K562 (cell line): ENCODE measurements around the gene RNF145. TPM values are rescaled to one million over a fixed set of nuclear protein-coding genes. Genes with fewer than 3 reads are reported as not detected.

ENCODE experiments used
- ATF3 ChIP-seq, 2 experiments: fragments of 450-650 bp in 1 of 2; sonication (generic) in 1 of 2; formaldehyde crosslinking in 1 of 2; IDR thresholded peaks in 1 of 2; conservative IDR thresholded peaks in 1 of 2; 2 replicates each; pipeline versions ENCODE4 v1.6.1 to v1.8.1; 2016 to 2023; ENCODE audit warnings: mild to moderate bottlenecking in 2 of 2, moderate library complexity in 2 of 2, inconsistent platforms in 1 of 2, missing genetic modification reagents in 1 of 2
- BACH1 ChIP-seq: fragments of 200-800 bp; sonication (Bioruptor generic); IDR thresholded peaks from 2 replicates; pipeline ENCODE4 v1.6.1; 2016; ENCODE audit warnings: missing genetic modification characterization, missing compliant biosample characterization
- C11orf30 ChIP-seq: fragments of 450-650 bp; IDR thresholded peaks from 2 replicates; pipeline ENCODE4 v1.6.1; 2016; ENCODE audit warnings: low read depth, mild to moderate bottlenecking
- CEBPG ChIP-seq, 3 experiments: fragments of 200-800 bp in 1 of 3; sonication (Bioruptor generic) in 1 of 3; sonication (generic) in 1 of 3; formaldehyde crosslinking in 1 of 3; IDR thresholded peaks in 2 of 3; conservative IDR thresholded peaks in 1 of 3; 2 replicates each; pipeline versions ENCODE4 v1.6.1 to v1.8.0; 2016 to 2022; ENCODE audit warnings: missing compliant biosample characterization in 2 of 3, missing genetic modification characterization in 2 of 3, mild to moderate bottlenecking in 1 of 3, missing genetic modification reagents in 1 of 3
- DACH1 ChIP-seq: fragments of 450-650 bp; IDR thresholded peaks from 2 replicates; pipeline ENCODE4 v1.6.1; 2018; ENCODE audit not compliant: partially characterized antibody
- DNMT1 ChIP-seq: fragments of 450-650 bp; IDR thresholded peaks from 2 replicates; pipeline ENCODE4 v1.6.1; 2016; ENCODE audit warnings: antibody characterized with exemption, mild to moderate bottlenecking
- DPF2 ChIP-seq: fragments of 450-650 bp; IDR thresholded peaks from 2 replicates; pipeline ENCODE4 v1.6.1; 2016
- ETV5 ChIP-seq: sonication (generic); formaldehyde crosslinking; IDR thresholded peaks from 2 replicates; pipeline ENCODE4 v1.4.0; 2020; ENCODE audit warnings: low read depth, mild to moderate bottlenecking, missing genetic modification reagents
- FIP1L1 ChIP-seq: fragments of 200-400 bp; formaldehyde crosslinking; IDR thresholded peaks from 2 replicates; pipeline ENCODE4 v1.6.1; 2018; ENCODE audit warnings: mild to moderate bottlenecking, low read depth, low read length; ENCODE audit not compliant: poor library complexity, severe bottlenecking
- FOS ChIP-seq: IDR thresholded peaks from 3 replicates; pipeline ENCODE4 v1.6.1; 2011; ENCODE audit not compliant: insufficient read length; ENCODE audit errors: extremely low read depth
- L3MBTL2 ChIP-seq: fragments of 450-650 bp; IDR thresholded peaks from 2 replicates; pipeline ENCODE4 v1.6.1; 2016; ENCODE audit warnings: mild to moderate bottlenecking, moderate library complexity
- MAFG ChIP-seq: fragments of 450-650 bp; conservative IDR thresholded peaks from 2 replicates; pipeline ENCODE4 v1.6.1; 2016; ENCODE audit warnings: missing genetic modification characterization, missing compliant biosample characterization
- MAX ChIP-seq: sonication (generic); formaldehyde crosslinking; IDR thresholded peaks from 2 replicates; pipeline ENCODE4 v1.9.0; 2022; ENCODE audit warnings: mild to moderate bottlenecking, missing genetic modification reagents
- MITF ChIP-seq: IDR thresholded peaks from 2 replicates; pipeline ENCODE4 v1.6.1; 2014; ENCODE audit warnings: antibody characterized with exemption
- MTA1 ChIP-seq: fragments of 450-650 bp; IDR thresholded peaks from 2 replicates; pipeline ENCODE4 v1.6.1; 2017; ENCODE audit warnings: borderline replicate concordance
- MTA3 ChIP-seq: fragments of 450-650 bp; formaldehyde crosslinking; IDR thresholded peaks from 2 replicates; pipeline ENCODE4 v1.6.1; 2017; ENCODE audit warnings: mild to moderate bottlenecking, borderline replicate concordance
- MTF1 ChIP-seq: fragments of 250-450 bp; sonication (Bioruptor Pico); IDR thresholded peaks from 2 replicates; pipeline ENCODE4 v1.9.0; 2021; ENCODE audit warnings: moderate library complexity, mild to moderate bottlenecking, inconsistent platforms, borderline replicate concordance
- NFE2 ChIP-seq: IDR thresholded peaks from 2 replicates; pipeline ENCODE4 v1.6.1; 2014; ENCODE audit warnings: antibody characterized with exemption, low read depth
- NRF1 ChIP-seq, 2 experiments: fragments of 450-650 bp; IDR thresholded peaks in 1 of 2; conservative IDR thresholded peaks in 1 of 2; 2 replicates each; pipeline ENCODE4 v1.6.1; 2014; ENCODE audit warnings: mild to moderate bottlenecking in 2 of 2
- PCBP1 ChIP-seq: fragments of 200-400 bp; formaldehyde crosslinking; IDR thresholded peaks from 2 replicates; pipeline ENCODE4 v1.6.1; 2018; ENCODE audit warnings: mild to moderate bottlenecking, low read depth, low read length; ENCODE audit not compliant: poor library complexity, severe bottlenecking
- PRPF4 ChIP-seq: fragments of 200-400 bp; formaldehyde crosslinking; IDR thresholded peaks from one replicate; pipeline ENCODE4 v1.6.1; 2017; ENCODE audit warnings: low read length, low read depth, mild to moderate bottlenecking; ENCODE audit not compliant: insufficient read depth, poor library complexity, severe bottlenecking
- RCOR1 ChIP-seq, 2 experiments: IDR thresholded peaks; 2 replicates each; pipeline ENCODE4 v1.6.1; 2012; ENCODE audit warnings: low read depth in 2 of 2, low read length in 2 of 2, borderline replicate concordance in 1 of 2, improper control_type of control experiment in 1 of 2
- SMARCA5 ChIP-seq: fragments of 450-650 bp; IDR thresholded peaks from 2 replicates; pipeline ENCODE4 v1.6.1; 2016
- SMARCC2 ChIP-seq: fragments of 450-650 bp; IDR thresholded peaks from 2 replicates; pipeline ENCODE4 v1.6.1; 2017; ENCODE audit warnings: antibody characterized with exemption, moderate library complexity, mild to moderate bottlenecking, low read depth
- SNRNP70 ChIP-seq: fragments of 200-400 bp; formaldehyde crosslinking; optimal IDR thresholded peaks from 2 replicates; pipeline ENCODE3; 2017; ENCODE audit warnings: low read depth, low read length
- ZSCAN32 ChIP-seq: fragments of 450-650 bp; formaldehyde crosslinking; IDR thresholded peaks from 2 replicates; pipeline ENCODE4 v1.4.0; 2020; ENCODE audit warnings: mild to moderate bottlenecking, moderate library complexity
- polyA plus RNA-seq, 8 experiments: library from polyadenylated mRNA; depleted of rRNA in 4 of 8; stranded (reverse) in 5 of 8; unstranded in 3 of 8; fragments of >200 nt; fragmentation: Nextera tagmentation in 2 of 8; fragmentation: Illumina TruSeq in 1 of 8; extraction: Ambion mirVana in 2 of 8; extraction: Trizol in 1 of 8; gene quantifications; 2 replicates each; pipeline versions ENCODE4 v1.2.1 to v1.2.3, GENCODE V29; 2011 to 2014; ENCODE audit warnings: inconsistent platforms in 1 of 8, missing spikeins in 1 of 8
- total RNA-seq, 7 experiments: library from RNA; depleted of rRNA in 6 of 7; stranded (reverse); fragments of >200 nt in 6 of 7; fragmentation: Illumina TruSeq in 2 of 7; extraction: Trizol in 2 of 7; gene quantifications; 2 replicates each; pipeline versions ENCODE4 v1.2.1 to v1.2.3, GENCODE V29; 2011 to 2021; ENCODE audit warnings: low replicate concordance in 1 of 7

RNF145 gene
- total and polyA plus RNA-seq, 9 of the 15 experiments (the other 6 are each of a cell fraction or from before 2014, with no cell fraction given) = 13.6 to 40.7 (median 25.4) TPM

GRCh38 chr5:159240301-159240870, 31.0 kb upstream of the RNF145 start (continued):
- TF ChIP-seq CEBPG (CRISPR knock-in tag; IDR thresholded peaks at IDR 0.05) = no peak
- TF ChIP-seq CEBPG (tag; conservative IDR thresholded peaks at IDR 0.05 in 1 of 2, IDR thresholded peaks at IDR 0.05 in 1 of 2) = peak; percentile 58 to 64; a peak in 3 of 4 replicates
- no peak for TF ChIP-seq ZSCAN32 (CRISPR knock-in tag)
- TF ChIP-seq RCOR1 (IDR thresholded peaks at IDR 0.05; ENCODE audit: borderline replicate concordance in 1 of 2, low read depth in 2 of 2, low read length in 2 of 2) = peak in 1 of 2 experiments; percentile 83; a peak in 1 of 4 replicates
- peak; percentile 50; the same call in 1 of the 2 replicates for TF ChIP-seq ETV5
- TF ChIP-seq DPF2 = peak; percentile 69
- peak; percentile 91 for TF ChIP-seq ATF3 (IDR thresholded peaks at IDR 0.05)
- no peak for TF ChIP-seq ATF3 (CRISPR knock-in tag; conservative IDR thresholded peaks at IDR 0.05)
- TF ChIP-seq SMARCC2 = no peak
- TF ChIP-seq MTA3 = peak; percentile 60; the same call in 1 of the 2 replicates
- peak; percentile 44; the same call in 1 of the 2 replicates for TF ChIP-seq BACH1 (tag)
- peak; percentile 64; the same call in 1 of the 2 replicates for TF ChIP-seq C11orf30
- peak; percentile 69; the same call in 1 of the 2 replicates for TF ChIP-seq NFE2
- no peak for TF ChIP-seq PCBP1
- no peak for TF ChIP-seq SNRNP70
- no peak for TF ChIP-seq FIP1L1
- peak; percentile 38; the same call in 1 of the 2 replicates for TF ChIP-seq L3MBTL2
- TF ChIP-seq SMARCA5 = no peak
- TF ChIP-seq PRPF4 = no peak
- peak; percentile 68; the same call in 1 of the 2 replicates for TF ChIP-seq MITF
- TF ChIP-seq MAX (CRISPR knock-in tag) = no peak
- 0 out of 2 replicates have a peak, but pooled peaks have one; percentile 31 for TF ChIP-seq MTA1
- no peak for TF ChIP-seq MTF1 (CRISPR knock-in tag)
- peak; percentile 67 for TF ChIP-seq MAFG (tag)
- peak; percentile 18 to 27; a peak in 1 of 4 replicates for TF ChIP-seq NRF1 (conservative IDR thresholded peaks at IDR 0.05 in 1 of 2, IDR thresholded peaks at IDR 0.05 in 1 of 2)
- TF ChIP-seq DNMT1 = no peak
- TF ChIP-seq FOS = peak; percentile 43
- no peak for TF ChIP-seq DACH1
